Uterus (tissue), 4 donors: ENCODE results near the gene PIK3R6. TPM values are rescaled to one million over a fixed set of nuclear protein-coding genes. Genes with fewer than 3 reads are reported as not detected.

Experiments
- DNase-seq, 2 donors: peaks; one replicate each; pipeline ENCODE4 v3.0.0-alpha.2; 2019 to 2020
- H3K27ac ChIP-seq, 2 donors: fragments of 200-600 bp; sonication (generic); 1 replicate in 1 of 2; 2 replicates in 1 of 2; pipeline ENCODE4 v1.5.1; 2016 to 2018
- H3K27me3 ChIP-seq, 2 donors: fragments of 200-600 bp; sonication (generic); one replicate each; pipeline ENCODE4 v1.5.1; 2018 to 2019; ENCODE audit warnings: control low read depth in 1 of 2
- H3K36me3 ChIP-seq, 2 donors: fragments of 200-600 bp; sonication (generic); one replicate each; pipeline ENCODE4 v1.5.1; 2019; ENCODE audit warnings: control low read depth in 1 of 2
- H3K4me1 ChIP-seq, 2 donors: fragments of 200-600 bp; sonication (generic); one replicate each; pipeline ENCODE4 v1.5.1; 2018 to 2019; ENCODE audit warnings: control low read depth in 1 of 2
- H3K4me3 ChIP-seq, 2 donors: fragments of 200-600 bp; sonication (generic); 1 replicate in 1 of 2; 2 replicates in 1 of 2; pipeline ENCODE4 v1.5.1; 2018 to 2019; ENCODE audit warnings: mild to moderate bottlenecking in 1 of 2
- H3K9me3 ChIP-seq, 2 donors: fragments of 200-600 bp; sonication (generic); one replicate each; pipeline ENCODE4 v1.5.1; 2019; ENCODE audit warnings: control low read depth in 1 of 2
- POLR2A ChIP-seq, 2 donors: fragments of 450-650 bp; IDR thresholded peaks; one replicate each; pipeline ENCODE4 v1.6.1; 2016; ENCODE audit warnings: antibody characterized with exemption in 2 of 2, mild to moderate bottlenecking in 1 of 2, moderate library complexity in 1 of 2
- intact Hi-C: fragments of 100-400 bp; cut with DNase I; formaldehyde crosslinking; loops from one replicate; pipeline ENCODE4 v1.15.1; 2023; ENCODE audit warnings: low total_unique reads
- total RNA-seq, 4 donors: library from RNA; depleted of rRNA in 3 of 4; stranded (reverse); fragments of >200 nt in 3 of 4; gene quantifications; one replicate each; pipeline versions ENCODE4 v1.1.0 to v1.2.4, GENCODE V29; 2014 to 2023
- TF ChIP-seq, protein P1 (sequence below), 4 experiments: fragments of 200-600 bp in 2 of 4; fragments of 450-650 bp in 2 of 4; sonication (generic) in 2 of 4; IDR thresholded peaks; one replicate each; pipeline ENCODE4 v1.5.1; 2016 to 2019; ENCODE audit warnings: antibody characterized with exemption in 4 of 4, mild to moderate bottlenecking in 2 of 4, moderate library complexity in 1 of 4
- donor health status: DM: yes; HTN: yes; CAD: no.

Gene PIK3R6
- total RNA-seq, 4 donors from 2014 or later, result 0.34 to 24.6 (median 1.1) TPM; not detected in 1

DNA sequence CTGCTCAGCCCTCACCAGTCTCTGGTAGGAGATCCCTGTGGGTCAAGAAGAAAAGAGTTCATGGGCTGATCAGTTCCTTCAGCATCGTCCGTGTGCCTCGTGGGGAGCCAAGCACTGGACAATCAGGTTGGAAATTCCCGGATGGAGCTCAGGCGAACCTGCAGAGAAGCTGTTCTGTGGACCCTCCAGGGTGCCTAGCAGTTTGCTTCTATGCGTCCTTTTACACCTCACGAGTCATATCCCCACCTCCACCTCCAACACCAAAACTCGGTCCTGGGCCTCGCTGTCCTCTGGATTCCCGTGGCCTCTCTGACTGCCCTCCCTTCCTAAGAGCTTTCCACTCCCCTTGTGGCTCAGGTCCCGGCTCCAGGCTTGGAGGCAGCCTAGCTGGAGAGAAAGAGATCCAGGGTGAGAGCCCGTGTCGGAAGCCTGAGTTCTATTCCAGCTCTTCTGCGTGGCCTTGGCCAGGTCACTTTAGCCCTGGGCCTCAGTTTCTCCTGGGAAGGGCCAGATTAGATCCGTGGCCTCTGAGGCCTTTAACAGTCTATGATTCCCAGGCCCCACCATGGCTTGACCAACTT lies 26.2 kb upstream of the PIK3R6 start:
- DNase-seq, result no peak
- no peak for TF ChIP-seq POLR2A (IDR thresholded peaks at IDR 0.05)
- TF ChIP-seq, protein P1, sequence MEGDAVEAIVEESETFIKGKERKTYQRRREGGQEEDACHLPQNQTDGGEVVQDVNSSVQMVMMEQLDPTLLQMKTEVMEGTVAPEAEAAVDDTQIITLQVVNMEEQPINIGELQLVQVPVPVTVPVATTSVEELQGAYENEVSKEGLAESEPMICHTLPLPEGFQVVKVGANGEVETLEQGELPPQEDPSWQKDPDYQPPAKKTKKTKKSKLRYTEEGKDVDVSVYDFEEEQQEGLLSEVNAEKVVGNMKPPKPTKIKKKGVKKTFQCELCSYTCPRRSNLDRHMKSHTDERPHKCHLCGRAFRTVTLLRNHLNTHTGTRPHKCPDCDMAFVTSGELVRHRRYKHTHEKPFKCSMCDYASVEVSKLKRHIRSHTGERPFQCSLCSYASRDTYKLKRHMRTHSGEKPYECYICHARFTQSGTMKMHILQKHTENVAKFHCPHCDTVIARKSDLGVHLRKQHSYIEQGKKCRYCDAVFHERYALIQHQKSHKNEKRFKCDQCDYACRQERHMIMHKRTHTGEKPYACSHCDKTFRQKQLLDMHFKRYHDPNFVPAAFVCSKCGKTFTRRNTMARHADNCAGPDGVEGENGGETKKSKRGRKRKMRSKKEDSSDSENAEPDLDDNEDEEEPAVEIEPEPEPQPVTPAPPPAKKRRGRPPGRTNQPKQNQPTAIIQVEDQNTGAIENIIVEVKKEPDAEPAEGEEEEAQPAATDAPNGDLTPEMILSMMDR (IDR thresholded peaks at IDR 0.05), result no peak
- H3K36me3 ChIP-seq, result no peaks in the 10 kb centered on the region
- H3K4me1 ChIP-seq, result no peaks in the 10 kb centered on the region
- no peak overlapping the region for H3K27ac ChIP-seq
- intact Hi-C loops, result no loop called here
- H3K27me3 ChIP-seq, result no peaks in the 10 kb centered on the region
- H3K9me3 ChIP-seq, result no peaks in the 10 kb centered on the region
- H3K4me3 ChIP-seq, result no peak overlapping the region

DNA sequence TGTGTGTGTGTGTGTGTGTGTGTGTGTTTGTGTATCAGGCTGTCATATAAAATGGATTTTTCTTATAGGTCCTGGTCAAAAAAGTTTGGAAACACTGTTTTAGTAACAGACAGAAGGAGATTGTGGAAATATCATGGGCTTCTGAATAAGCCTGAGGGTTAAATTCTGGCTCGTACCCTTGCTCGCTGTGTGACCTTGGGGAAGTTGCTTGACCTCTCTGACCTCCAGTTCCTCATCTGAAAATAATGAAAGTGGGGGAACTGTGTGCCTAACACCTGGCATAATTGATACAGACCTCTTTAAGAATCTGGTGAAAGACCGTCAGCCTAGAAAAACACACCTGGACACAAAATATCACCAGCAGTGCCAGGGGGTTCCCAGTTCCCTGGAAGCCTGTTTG lies 25.6 kb upstream of the PIK3R6 start:
- Histone ChIP-seq H3K36me3 (no peaks in the 10 kb centered on the region), H3K9me3 (no peaks in the 10 kb centered on the region), H3K27ac (no peak overlapping the region), H3K4me3 (no peak overlapping the region), H3K4me1 (no peaks in the 10 kb centered on the region), H3K27me3 (no peaks in the 10 kb centered on the region)
- DNase-seq, result no peak
- intact Hi-C loops, result no loop called here
- TF ChIP-seq, protein P1 (IDR thresholded peaks at IDR 0.05), result no peak
- TF ChIP-seq POLR2A (IDR thresholded peaks at IDR 0.05), result no peak

DNA sequence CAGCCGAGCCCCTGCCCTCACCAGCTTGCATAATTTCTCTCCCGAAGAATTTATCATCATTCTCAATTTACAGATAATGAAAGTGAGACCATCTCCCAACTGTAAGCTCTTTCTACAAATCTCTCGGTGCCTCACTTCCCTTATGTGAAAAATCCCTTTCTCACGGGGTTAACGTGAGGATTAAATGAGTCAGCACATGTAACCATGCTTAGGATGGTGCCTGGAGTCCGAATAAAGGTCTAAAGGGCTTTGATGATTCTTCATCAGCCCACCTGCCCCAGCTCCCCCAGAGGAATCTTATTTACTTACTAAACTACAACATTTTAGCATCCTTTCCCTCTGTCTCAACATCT lies 24.8 kb upstream of the PIK3R6 start:
- H3K27ac ChIP-seq, result no peak overlapping the region
- no peaks in the 10 kb centered on the region for H3K36me3 ChIP-seq
- H3K9me3 ChIP-seq, result no peaks in the 10 kb centered on the region
- intact Hi-C loops, result no loop called here
- no peaks in the 10 kb centered on the region for H3K27me3 ChIP-seq
- H3K4me3 ChIP-seq, result no peak overlapping the region
- no peak for DNase-seq
- no peak for TF ChIP-seq POLR2A (IDR thresholded peaks at IDR 0.05)
- TF ChIP-seq, protein P1 (IDR thresholded peaks at IDR 0.05), result no peak
- no peaks in the 10 kb centered on the region for H3K4me1 ChIP-seq

DNA sequence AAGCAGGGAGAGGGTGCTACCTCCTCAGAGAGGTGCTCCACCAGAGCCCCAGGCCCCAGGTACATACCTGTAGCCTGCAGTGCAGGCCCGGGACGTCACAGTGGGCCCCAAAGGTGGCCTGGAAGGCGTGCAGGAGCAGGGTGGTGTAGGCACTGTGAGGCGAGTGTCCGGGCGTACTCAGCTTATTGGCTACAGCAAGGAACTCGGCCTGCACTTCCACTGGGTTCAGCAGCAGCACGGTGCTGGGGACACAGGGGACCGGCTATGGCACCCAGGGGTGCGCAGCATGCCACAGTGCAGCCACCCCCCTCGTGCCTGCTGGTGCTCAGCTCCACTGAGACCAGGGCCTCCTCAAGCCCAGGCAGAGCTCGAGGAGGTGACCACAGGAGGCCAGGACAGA lies 23.2 kb upstream of the PIK3R6 start:
- Histone ChIP-seq H3K27ac (no peak overlapping the region), H3K4me3 (no peak overlapping the region), H3K4me1 (no peaks in the 10 kb centered on the region), H3K9me3 (no peaks in the 10 kb centered on the region), H3K27me3 (no peaks in the 10 kb centered on the region), H3K36me3 (no peaks in the 10 kb centered on the region)
- DNase-seq, result no peak
- intact Hi-C loops, result no loop called here
- TF ChIP-seq, protein P1 (IDR thresholded peaks at IDR 0.05), result no peak
- TF ChIP-seq POLR2A (IDR thresholded peaks at IDR 0.05), result no peak

DNA sequence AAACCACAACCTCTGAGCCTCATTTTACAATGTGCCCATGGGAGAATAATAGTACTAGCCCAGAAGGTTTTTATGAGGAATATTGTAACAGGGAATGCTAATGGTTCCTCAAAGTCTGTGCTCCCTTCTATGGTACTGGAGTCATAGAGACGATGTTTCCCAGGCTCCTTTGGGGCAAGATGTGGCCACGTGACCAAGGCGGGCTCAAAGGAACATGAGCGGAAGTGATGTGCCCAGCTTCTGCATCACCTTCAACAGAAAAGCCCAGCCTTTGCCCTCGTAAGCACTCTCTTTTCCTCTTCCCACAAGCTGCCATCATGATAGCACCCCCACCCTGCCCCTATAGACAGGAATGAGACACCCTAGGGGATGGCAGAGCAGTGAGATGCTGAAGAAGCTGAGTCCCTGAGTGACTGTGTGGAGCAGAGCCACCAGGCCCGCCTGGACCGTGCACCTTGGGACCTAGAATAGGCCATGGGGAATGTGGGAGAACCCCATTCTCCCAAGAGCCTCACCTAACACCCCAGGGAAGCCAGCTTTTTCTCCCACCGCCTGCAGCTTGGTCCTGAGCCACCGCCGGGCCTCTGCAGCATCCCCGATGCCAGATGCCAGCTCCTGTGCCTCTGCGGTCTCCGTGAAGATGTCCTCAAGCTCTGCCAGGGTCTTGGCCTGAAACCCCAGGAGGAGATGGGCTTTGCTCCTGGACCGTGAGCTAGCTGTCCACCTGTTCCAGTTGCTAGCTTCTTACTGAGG lies 22.2 kb upstream of the PIK3R6 start:
- H3K36me3 ChIP-seq, result no peaks in the 10 kb centered on the region
- no peak for TF ChIP-seq POLR2A (IDR thresholded peaks at IDR 0.05)
- TF ChIP-seq, protein P1 (IDR thresholded peaks at IDR 0.05), result no peak
- DNase-seq, result no peak
- no peaks in the 10 kb centered on the region for H3K4me1 ChIP-seq
- no peaks in the 10 kb centered on the region for H3K27me3 ChIP-seq
- intact Hi-C loops, result no loop called here
- no peaks in the 10 kb centered on the region for H3K9me3 ChIP-seq
- H3K4me3 ChIP-seq, result no peak overlapping the region
- H3K27ac ChIP-seq, result no peak overlapping the region
